Activated naive CD8-positive, alpha-beta T cell treated with anti-CD3 and anti-CD28 coated beads, Interleukin-2, amount 50 U/mL, for 16 hours (primary cell): ENCODE results near the gene IL4I1.
A peak's percentile ranks its signal among the peaks of the same experiment; 100 is the strongest.

Experiments used
- DNase-seq: peaks from one replicate; pipeline ENCODE4 v3.0.0-alpha.2; 2020; ENCODE audit warnings: low read depth, low spot score

The IL4I1 gene

GRCh38 chr19:49879243-49879963 is 17.3 kb downstream of the IL4I1 start:
- no peak for DNase-seq

- DNase-seq = no peak
Observed at GRCh38 chr19:49878744-49879070, 18.0 kb downstream of the IL4I1 start.

GRCh38 chr19:49877879-49878743 is 18.6 kb downstream of the IL4I1 start:
- DNase-seq = peak; percentile 97

- peak; percentile 91 for DNase-seq
Observed at GRCh38 chr19:49877020-49877878, 19.4 kb downstream of the IL4I1 start, which contains the start of the genes AKT1S1 and TBC1D17. TSS of gene AKT1S1 (minus strand) at chr19:49877355. CDS start at chr19:49873295, 4,060 bp downstream. TSS of gene TBC1D17 (plus strand) at chr19:49877702. CDS start at chr19:49877724, 22 bp downstream.

GRCh38 chr19:49876422-49877019 is 20.2 kb downstream of the IL4I1 start:
- peak; percentile 94 for DNase-seq

GRCh38 chr19:49875857-49876421 is 20.7 kb downstream of the IL4I1 start:
- no peak for DNase-seq

- no peak for DNase-seq
Observed at GRCh38 chr19:49875177-49875576, 21.5 kb downstream of the IL4I1 start.

- no peak for DNase-seq
Observed at GRCh38 chr19:49874503-49875157, 22.1 kb downstream of the IL4I1 start.

GRCh38 chr19:49873834-49874233 is 22.9 kb downstream of the IL4I1 start:
- no peak for DNase-seq

- DNase-seq = no peak
Observed at GRCh38 chr19:49873129-49873521, 23.6 kb downstream of the IL4I1 start.

- no peak for DNase-seq
Observed at GRCh38 chr19:49872245-49873128, 24.2 kb downstream of the IL4I1 start.

GRCh38 chr19:49871349-49871985 is 25.2 kb downstream of the IL4I1 start:
- DNase-seq = no peak

GRCh38 chr19:49870309-49870901 is 26.3 kb downstream of the IL4I1 start:
- DNase-seq = no peak

- peak; percentile 74 for DNase-seq
Observed at GRCh38 chr19:49869484-49870308, 27.0 kb downstream of the IL4I1 start.

- no peak for DNase-seq
Observed at GRCh38 chr19:49869009-49869483, 27.6 kb downstream of the IL4I1 start.

- DNase-seq = peak; percentile 72
Observed at GRCh38 chr19:49866933-49867782, 29.5 kb downstream of the IL4I1 start, which contains the start of gene PNKP. TSS of gene PNKP (minus strand) at chr19:49867576. CDS start at chr19:49867204, 372 bp downstream.
